HG03060 (cell line): Measurements from ENCODE around the gene TBX6.

Source experiments
- ATAC-seq: cut with Tn5 transposase; IDR thresholded peaks from one replicate; pipeline ENCODE4 v1.9.1; 2021; ENCODE audit warnings: low read depth, moderate number of reproducible peaks; ENCODE audit not compliant: unreplicated experiment

The TBX6 gene

GRCh38 chr16:30067584-30067916 lies 24.2 kb downstream of the TBX6 start:
- ATAC-seq = no peak

DNA sequence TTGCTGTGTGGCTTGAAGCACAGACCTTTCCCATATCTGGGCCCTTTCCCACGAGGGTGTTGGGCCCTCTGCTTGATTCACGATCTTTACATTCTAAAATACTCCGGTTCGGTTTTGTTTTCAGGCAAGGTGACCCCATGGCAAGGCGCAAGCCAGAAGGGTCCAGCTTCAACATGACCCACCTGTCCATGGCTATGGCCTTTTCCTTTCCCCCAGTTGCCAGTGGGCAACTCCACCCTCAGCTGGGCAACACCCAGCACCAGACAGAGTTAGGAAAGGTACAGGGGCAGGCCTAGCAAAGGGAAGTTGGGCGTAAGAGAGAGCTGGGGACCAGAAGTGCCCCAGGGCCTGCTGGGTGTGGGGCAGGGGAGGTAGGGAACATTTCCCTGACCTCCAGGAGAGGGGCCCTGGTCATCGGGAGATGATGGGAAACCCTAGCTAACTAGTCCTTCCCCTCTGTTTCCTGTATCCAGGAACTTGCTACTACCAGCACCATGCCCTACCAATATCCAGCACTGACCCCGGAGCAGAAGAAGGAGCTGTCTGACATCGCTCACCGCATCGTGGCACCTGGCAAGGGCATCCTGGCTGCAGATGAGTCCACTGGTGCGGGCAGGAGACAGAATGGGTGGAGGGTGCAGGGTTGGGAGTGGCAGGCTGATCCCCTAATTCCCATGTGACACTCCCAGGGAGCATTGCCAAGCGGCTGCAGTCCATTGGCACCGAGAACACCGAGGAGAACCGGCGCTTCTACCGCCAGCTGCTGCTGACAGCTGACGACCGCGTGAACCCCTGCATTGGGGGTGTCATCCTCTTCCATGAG lies 24.8 kb downstream of the TBX6 start:
- ATAC-seq = no peak

- no peak for ATAC-seq
These were observed 25.6 kb downstream of the TBX6 start for GRCh38 chr16:30065943-30066760.

GRCh38 chr16:30065102-30065942 lies 26.4 kb downstream of the TBX6 start, which contains the start of gene ALDOA:
Gene ALDOA, plus strand, starts transcription at chr16:30065760. Its CDS starts 1,138 bp downstream, at chr16:30066898.
- peak; percentile 38 for ATAC-seq

- no peak for ATAC-seq
These were observed 27.0 kb downstream of the TBX6 start for GRCh38 chr16:30064729-30065101.

GRCh38 chr16:30063893-30064728 lies 27.6 kb downstream of the TBX6 start:
- no peak for ATAC-seq

DNA sequence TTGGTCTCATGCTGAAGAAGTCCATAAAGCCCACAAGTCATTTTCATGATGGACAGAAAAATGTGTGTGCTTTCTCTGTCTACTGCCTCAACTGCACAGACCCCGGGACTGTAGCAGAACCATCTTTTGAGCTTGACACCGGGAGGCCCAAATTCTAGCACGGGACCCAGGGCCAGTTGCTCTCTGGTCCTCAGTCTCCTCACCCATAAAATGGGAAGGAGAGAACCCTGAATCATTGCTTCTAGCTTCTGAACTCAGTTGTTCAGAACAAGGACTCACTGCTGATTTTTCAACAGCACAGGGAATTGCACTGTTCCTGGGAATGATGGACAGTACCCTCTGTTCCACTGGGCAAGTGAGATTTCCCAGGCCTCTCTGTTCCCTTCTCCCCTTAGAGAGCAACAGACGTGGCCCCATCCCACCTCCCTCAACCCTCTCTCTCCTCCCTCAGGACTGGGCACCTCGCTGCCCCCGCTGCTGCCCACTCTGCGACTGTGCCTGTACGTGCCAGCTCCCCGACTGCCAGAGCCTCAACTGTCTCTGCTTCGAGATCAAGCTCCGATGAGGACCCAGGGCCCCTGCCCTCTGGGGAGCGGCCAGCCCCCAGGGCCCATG lies 28.3 kb downstream of the TBX6 start:
- ATAC-seq = no peak

DNA sequence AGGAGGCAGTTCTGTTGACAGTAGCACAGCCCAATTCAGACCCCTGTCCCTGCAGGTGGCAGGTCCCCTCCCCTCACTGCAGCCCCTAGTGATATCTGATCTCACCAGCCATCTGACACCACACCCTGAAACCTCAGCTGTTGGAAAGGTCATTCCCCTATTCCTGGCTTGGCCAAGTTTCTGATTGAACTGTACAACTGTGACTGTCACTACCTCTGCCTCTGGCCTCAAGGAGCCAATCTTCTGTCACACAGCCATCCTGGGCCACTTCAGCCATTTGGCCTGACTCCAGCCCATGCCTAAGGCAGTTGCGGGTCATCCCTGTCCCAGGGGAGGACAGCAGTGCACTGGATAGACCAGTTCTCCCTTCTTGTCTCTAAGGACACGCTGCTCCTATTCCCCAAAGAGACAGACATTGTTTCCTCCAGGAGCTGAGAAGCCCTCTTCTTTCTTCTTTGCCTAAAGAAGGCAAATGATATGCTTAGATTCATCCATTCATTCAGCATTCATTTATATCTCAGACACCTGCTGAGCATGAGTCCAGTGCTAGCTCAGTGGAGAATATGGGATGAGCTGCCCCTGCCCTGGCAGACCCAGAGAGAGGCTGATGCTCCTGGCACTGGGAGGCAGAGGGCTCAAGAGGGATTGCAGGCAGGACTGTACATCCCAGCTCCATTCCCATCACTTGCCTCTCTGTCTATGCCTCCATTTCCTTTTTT lies 30.7 kb downstream of the TBX6 start:
- no peak for ATAC-seq

- no peak for ATAC-seq
These were observed 31.4 kb downstream of the TBX6 start for GRCh38 chr16:30060346-30060745.

- no peak for ATAC-seq
These were observed 36.7 kb downstream of the TBX6 start for GRCh38 chr16:30054959-30055553.

- no peak for ATAC-seq
These were observed 37.3 kb downstream of the TBX6 start for GRCh38 chr16:30054451-30054850.

GRCh38 chr16:30053376-30054015 lies 38.2 kb downstream of the TBX6 start:
- ATAC-seq = no peak

- ATAC-seq = peak; percentile 71
These were observed 38.9 kb downstream of the TBX6 start for GRCh38 chr16:30052671-30053372.

- no peak for ATAC-seq
These were observed 40.2 kb downstream of the TBX6 start for GRCh38 chr16:30051518-30051917.

- no peak for ATAC-seq
These were observed 41.9 kb downstream of the TBX6 start for GRCh38 chr16:30049871-30050270.

GRCh38 chr16:30046588-30046987 lies 45.1 kb downstream of the TBX6 start:
- no peak for ATAC-seq

DNA sequence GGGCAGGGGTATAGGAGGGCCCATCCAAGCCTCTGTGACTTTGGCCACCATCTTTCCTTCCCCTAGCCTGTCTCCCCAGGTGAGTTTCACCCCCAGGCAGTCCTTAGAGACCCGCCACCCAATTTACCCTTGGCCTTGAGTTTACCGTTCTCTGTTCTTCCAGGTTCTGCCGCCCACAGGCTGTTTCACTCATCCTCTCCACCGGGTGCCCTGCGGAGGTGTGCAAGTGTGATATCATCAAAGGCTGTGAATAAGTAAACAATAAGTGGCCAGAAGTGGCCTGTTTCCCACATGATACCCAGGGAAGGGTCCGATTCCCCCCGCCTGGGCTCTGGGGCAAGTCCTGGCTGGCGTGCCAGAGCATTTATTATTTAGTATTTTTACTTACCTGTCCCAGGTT lies 45.5 kb downstream of the TBX6 start:
- ATAC-seq = no peak

- no peak for ATAC-seq
These were observed 49.9 kb downstream of the TBX6 start for GRCh38 chr16:30041841-30042240.
